Dedifferentiated amniotic fluid mesenchymal stem cell (primary cell): Measurements from ENCODE around the gene PROCA1.
"Not testable (repeated sequence)": the region's sequence is repeated elsewhere in the genome, so short reads cannot be mapped to it uniquely, and the experiment has no call there.

Experiments
- DNase-seq: peaks from one replicate; pipeline ENCODE4 v3.0.0-alpha.2; 2016; ENCODE audit errors: extremely low spot score

The PROCA1 gene

DNA sequence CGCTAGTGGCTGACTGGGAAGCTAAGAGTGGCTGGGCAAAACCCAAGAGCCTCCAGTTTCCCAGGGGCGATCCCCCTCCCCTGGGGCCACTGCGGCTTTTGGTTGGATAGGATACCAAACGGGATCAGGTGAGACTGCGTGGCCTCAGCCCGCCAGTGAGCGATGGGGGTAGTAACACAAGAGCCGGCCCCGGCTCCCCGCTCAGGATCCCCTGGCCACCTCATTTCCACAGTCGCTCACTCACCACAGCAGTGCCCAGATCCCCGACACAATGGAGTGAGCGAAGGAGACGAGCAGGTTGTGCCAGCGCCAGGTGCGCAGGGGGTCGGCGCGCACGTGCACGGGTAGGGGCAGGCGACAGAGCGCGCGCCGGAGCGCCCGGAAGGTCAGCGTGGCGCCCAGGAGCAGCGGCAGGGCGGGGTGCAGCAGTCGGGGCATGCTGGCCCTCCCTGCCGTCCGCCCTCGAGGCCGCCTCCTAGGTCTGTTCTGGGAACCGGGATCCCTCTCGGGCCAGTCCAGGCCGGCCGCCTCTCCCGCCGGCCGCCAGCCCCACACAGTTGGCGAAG is 14.1 kb upstream of the PROCA1 start:
- DNase-seq: peak; percentile 45

DNA sequence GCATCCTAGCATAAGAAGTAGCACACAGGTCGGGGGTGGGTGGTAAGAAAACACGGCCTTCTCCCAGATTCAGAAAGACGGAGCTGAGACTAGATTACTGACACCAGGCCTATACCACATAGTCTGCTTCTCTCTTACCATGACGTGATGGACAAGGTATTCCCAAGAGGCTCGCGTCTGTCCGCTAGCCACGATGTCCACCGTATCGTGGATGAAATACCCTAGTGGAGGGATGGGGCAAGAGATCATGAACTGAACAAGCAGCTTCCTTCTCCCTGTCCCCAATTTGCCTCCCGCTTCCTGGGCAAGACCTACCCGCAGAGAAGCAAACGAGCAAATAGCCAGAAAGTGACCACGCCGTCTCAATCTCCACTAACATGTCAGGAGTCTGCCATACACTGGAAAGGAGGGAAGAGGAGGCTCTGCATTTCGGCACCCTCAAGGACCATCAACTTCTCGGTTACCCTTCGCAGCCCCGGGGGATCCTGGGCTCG is 13.5 kb upstream of the PROCA1 start:
- DNase-seq: no peak

DNA sequence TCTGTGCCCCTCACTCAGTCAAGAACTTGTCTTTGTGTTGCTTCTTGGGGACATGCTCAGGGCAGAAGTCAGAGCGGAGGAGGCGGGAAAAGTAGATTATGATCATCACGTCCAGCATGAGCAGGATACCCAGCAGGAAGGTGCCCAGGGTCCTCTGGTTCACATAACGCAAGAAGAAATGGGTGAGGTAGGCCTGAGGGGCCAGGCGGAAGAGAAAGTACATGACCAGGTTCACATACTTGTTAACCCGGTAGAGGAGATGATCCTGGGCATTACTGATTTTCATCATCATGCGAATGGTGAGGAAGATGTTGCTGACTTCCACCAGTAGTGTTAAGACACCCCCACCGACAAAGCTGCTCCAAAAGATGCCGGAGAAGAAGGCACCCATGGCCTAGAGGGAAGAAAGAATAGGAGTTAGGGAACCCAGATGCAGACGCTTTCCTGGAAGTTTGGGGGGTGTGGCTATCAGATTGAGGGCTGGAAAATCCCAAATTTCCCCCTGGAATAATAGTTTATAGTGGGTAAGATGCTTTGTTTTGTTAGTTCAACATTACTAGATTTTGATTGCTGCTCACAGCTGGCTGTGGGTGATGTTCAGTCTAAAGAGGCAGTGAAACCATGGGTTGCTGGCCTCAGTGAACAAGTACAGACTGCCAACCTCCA is 12.9 kb upstream of the PROCA1 start:
- no peak for DNase-seq

DNA sequence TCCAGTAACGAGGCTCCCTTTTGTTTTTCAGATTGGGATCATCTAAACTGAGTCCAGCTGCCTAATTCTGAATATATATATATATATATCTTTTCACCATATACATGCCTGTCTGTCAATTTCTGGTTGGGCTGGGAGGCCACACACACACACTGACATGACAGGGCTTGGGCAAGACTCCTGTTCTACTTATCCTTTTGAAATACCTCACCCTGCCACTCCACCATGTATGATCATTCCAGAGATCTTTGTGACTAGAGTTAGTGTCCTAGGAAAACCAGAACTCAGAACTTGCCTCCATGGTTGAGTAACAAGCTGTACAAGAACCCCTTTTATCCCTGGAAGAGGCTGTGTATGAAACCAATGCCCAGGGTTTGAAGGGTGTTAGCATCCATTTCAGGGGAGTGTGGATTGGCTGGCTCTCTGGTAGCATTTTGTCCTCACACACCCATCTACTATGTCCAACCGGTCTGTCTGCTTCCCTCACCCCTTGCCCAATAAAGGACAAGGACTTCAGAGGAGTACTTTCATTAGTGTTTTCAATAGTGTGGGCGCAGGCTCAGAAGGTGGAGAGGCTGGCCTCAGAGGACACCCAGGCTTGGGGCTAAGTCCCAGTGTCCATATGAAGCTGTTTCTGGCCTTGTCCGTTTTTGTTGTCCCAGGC is 12.3 kb upstream of the PROCA1 start:
- not testable (repeated sequence) for DNase-seq

DNA sequence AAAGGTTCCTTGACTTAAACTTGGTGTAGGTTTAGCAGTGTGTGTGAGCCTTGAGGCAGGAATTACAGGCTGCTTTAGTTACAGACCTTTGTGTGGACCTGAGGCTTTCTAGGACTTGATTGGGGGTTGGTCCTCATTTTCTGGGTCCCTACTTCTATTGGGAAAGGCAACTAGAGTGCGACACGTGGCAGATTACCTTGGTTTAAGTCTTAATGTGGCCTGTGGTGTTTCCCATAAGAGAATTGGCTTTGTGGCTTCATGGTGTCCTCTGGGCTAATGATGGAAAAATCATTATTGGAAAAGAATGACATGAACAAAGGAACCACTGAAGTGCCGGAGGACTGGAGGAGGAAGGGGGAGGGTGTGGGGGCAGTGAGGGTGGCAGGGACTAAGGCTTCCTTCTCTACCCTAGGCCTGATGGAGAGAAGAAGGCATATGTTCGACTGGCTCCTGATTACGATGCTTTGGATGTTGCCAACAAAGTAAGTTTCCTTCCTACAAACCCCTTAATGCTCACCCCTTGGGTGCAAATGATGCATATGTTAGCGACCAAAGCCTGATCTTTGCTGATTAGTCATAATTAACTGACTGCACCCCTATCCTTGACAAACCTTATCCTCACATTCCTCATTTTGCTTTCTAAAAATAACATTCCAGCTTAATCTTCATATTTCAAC is 11.6 kb upstream of the PROCA1 start:
- no peak for DNase-seq

DNA sequence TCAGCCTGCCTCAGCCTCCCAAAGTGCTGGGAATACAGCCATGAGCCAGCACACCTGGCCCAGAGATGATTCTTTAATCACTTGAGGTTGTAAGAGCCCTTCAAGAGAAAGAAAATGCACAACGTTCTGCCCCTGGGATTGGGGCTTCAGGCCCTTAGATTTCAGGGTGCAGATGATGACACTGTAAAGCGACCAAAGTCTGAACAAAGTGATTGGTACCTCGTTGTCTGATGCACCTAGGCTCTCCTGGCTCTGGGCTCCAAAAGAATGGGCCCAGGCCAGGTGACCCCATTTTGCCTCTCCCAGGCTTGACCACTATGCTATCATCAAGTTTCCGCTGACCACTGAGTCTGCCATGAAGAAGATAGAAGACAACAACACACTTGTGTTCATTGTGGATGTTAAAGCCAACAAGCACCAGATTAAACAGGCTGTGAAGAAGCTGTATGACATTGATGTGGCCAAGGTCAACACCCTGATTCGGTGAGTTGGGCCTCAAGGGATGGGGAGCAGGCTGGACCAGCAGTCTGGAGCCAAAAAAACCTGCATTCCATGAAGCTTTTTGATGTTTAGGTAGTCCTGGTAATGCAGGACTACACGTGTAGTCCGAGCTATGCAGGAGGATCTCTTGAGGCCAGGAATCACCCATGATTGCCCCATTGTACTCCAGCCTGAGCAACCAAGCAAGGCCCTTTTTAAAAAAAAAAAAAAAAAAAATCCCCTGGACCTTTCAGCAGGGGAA is 10.9 kb upstream of the PROCA1 start:
- DNase-seq: no peak

DNA sequence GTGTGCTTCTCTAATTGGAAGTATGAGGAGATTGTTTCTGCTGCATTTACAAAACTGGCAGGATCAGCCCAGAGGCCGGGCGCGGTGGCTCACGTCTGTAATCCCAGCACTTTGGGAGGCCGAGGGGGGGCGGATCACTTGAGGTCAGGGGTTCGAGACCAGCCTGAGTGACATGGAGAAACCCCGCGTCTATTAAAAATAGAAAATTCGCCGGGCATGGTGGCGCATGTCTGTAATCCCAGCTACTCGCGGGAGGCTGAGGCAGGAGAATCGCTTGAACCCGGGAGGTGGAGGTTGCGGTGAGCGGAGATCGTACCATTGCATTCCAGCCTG is 9.3 kb upstream of the PROCA1 start:
- not testable (repeated sequence) for DNase-seq

DNA sequence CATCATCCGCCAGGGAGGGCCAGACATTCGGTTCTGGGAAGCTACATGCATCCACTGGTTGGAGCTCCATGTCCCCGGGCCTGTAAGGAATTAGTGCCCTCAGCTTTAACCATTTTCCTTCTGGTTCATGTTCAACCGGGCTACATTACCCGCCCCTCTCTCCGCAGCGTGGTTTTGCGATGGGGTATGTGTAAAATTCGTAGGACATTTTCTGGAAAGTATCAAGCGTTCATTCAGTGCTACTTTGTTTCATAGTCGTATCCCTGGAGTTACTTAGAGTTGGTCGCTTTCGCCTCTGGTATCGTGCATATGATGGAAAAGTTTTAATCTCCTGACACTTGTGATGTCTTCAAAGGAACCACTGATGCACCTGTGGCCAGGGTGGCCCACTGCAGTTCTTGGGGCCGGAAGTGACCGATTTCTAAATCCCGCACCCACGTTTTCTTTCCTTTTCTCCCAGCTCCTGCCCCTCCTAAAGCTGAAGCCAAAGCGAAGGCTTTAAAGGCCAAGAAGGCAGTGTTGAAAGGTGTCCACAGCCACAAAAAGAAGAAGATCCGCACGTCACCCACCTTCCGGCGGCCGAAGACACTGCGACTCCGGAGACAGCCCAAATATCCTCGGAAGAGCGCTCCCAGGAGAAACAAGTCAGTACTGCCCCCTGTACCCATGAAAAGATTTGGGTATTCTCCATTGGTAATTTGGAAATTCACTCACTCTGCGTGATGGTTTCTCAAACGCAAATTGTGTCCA is 8.7 kb upstream of the PROCA1 start:
- no peak for DNase-seq

DNA sequence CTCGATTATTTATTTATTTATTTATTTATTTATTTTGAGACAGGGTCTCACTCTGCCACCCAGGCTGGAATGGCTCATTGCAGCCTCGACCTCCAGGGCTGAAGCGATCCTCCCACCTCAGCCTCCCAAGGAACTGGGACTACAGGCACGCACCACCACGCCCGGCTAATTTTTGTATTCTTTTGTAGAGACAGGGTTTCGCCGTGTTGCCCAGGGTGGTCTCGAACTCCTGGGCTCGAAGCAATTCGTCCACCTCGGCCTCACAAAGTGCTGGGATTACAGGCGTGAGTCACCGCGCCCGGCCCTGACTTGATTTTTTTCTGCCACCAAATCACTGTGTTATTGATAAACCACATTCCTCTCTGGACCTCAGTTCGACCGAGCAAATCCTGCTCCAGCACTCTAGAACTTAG is 7.3 kb upstream of the PROCA1 start:
- no peak for DNase-seq

DNA sequence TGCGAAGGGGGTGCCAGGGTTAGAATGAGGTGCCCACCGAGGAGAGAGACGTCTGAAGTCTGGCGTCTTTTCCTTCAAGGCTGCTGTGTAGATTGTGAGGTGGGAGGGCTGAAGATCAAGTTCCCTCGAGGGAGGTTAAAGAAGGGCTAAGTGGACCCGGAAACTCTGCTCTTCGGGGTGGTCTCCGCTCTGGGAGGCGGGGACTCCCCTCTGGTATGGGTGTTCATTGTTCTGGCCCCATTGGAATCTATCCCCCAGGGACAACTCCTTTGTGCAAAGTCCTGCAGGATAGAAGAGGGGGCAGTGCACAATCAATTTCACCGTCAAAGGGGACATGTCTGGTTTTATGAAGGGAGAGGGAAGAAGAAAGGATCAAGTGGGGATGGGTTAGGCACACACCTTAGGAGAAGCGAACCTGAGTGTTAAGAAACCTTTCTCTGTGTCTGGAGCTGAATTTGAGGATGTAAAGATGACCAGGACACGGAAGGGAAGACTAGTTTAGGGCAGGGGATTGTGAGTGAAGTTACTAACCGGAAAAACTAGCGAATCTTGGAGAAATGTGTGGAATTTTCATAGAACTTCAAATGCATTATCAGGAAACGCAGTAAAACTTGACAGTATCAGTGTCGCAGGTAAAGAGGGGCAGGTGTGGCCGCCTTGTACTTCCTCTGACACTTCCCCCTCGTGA is 6.8 kb upstream of the PROCA1 start:
- DNase-seq: no peak

DNA sequence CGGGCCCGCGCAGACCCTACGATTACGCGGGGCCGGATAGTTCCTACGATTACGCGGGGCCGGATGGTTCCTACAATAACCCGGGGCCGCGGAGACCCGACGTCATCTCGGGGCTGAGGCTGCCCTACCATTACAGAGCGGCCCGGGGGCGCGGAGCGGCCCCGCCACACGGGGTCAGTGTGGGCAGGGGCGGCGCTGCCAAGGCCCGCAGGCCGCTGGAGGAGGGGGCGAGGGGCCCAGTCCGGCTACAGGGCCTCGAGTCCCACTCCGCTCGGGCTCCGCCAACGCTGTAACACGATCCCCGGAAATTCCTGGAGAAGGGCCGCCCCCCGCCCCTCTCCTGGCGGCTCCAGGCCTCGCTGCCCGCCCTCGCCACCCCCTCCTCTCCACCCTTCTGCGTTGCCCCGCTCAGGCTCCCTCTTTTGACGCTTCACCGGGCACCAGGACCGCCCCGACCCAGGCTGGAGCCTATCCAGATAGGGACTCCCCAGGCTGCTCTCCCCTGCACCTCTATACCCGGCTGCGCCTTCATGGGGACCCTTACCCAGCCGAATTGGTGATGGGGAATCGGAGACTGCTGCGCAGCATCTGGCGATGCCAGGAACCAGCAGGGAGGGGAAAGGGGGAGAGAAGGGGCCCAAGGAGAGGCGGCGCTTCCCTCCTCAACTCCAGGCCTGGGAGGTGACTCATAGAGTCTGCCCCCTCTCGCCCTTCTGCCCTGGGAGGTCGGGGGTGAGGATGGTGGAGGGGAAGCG is 6.1 kb upstream of the PROCA1 start, which contains the start of gene RAB34:
TSS of gene RAB34 (minus strand) at position 291 of the 755 bp plus-strand sequence. CDS start 602 bp downstream, outside the sequence.
- peak; percentile 88 for DNase-seq

DNA sequence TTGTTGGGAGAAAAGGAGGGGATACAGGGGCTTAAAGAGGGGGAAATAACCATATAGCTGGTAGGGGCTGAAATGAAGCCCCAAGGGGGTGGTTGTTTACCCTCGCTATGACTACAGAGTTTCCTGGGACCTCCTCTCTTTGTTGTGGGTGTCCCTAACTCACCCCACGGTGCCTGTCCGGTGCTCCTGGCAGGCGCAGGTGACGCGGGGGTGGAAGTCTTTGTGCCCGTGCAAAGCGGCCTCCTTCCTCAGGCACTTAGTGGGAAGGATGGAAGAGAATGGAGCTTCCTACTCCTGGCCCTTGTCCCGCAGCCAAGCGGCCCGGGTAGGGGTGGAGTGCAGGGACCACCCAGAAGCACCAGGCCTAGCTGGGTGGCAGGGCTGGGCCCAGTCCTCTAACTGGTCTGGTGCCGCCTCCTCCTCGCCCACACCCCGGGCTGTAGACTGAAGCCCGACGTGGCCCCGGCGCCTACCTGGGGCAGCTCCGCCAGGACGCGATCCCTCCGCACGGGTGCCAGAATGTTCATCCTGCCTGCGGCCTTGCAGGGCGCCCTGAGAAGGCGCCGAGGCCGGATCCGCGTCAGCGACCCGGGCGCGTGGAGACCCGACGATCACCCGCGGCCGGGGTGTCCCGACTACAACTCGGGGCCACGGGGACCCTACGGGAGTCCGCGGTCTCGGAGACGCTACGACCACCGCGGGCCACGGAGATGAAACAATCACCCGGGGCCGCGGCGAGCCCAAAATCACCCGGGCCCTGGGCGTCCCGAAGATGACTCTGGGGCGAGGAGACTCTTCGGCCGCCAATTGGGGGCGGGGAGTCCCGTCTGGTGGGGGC is 5.3 kb upstream of the PROCA1 start:
- DNase-seq: no peak

DNA sequence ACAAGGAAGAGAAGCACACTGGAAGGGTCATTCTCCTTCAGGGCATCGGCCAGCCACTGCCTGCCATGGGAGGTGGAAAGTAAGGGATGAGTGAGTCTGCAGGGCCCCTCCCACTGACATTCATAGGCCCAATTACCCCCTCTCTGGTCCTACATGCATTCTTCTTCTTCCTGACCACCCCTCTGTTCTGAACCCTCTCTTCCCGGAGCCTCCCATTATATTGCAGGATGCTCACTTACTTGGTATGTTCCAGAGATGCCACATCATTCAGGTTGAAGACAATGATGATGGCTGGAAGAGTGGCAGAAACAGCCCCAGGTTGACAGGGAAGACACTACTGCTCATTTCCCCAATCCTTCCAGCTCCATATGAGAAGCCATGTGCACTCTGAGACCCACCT is 3.5 kb upstream of the PROCA1 start:
- no peak for DNase-seq

DNA sequence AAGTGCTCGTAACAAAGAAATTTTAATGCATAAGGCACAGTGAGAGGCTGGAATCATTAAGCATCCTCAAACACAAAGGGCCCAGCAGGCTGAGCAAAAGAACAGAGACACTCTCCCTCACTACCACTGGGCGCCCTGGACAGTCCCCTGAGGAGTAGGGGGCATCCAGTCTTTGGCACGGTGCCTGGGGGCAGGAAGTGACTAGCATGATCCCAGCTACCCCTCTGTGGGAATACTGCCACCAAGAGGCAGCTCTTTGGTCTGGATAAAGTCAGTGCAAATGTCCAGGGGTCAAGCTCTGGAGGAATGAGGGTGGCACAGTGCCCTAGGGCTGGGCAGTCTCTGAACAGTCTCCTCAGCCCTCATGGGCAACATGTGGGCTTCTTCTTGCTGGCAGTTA is 2.6 kb upstream of the PROCA1 start:
- DNase-seq: no peak

DNA sequence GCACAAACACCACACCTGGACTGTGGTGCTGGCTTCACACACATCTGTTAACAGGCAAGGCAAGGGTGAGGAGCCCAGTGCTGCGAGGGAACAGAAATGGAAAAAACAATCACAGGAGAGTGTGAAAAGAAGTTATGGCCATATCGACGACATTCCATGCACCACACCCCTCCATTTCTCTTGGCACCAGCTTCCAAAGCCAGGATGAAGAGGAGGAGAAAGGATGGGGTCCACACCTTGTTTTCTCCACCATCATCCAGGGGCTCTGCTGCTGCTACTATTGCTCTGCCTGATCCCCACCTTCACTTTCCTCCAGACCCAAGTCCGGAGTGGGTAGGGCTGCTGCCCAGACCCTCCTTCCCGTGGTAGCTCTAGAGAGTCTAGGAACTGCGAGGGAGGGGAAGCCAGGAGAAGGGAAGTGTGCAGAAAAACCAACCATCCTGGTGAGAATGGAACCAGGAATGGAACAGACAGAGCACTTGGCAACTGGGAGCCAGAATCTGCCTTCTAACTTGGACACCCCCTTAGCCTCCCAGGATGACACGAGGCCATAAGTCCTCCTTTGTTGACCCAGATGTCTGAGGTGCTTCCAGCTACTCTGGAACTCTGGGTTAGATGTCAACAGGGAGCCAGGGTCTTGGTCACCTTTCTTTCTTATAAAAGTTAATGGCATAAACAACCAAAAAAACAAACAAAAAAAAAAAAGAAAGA is 1.2 kb upstream of the PROCA1 start:
- DNase-seq: no peak

DNA sequence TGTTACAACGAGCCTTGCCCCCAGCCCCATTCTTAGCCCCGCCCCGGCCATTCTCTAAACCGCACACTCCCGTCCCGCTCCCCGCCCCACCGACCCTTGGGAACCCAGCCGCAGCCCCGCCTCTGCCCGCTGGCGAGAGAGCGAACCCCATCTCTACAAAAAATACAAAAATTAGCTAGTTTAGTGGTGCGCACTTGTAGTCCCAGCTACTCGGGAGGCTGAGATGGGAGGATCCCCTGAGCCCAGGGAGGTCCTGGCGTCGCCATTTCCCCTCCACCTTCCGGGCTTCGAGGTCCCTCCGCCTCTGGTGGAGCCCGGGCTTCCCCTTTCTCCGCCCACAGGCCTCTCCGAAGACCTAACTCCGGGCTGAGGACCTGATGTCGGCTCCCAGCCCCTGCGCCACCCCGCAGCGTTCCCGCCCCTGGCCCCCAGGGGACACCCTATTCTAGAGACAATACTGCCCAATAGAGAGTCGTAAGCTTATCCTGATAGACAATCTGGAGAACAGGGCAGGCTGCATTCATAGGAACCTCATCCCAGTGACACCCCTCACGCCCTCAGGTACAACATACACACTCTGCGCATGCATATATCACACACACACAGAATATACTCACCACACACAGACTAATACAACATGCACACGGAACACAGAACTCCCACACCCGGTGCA is 480 bp upstream of the PROCA1 start:
- DNase-seq: no peak

DNA sequence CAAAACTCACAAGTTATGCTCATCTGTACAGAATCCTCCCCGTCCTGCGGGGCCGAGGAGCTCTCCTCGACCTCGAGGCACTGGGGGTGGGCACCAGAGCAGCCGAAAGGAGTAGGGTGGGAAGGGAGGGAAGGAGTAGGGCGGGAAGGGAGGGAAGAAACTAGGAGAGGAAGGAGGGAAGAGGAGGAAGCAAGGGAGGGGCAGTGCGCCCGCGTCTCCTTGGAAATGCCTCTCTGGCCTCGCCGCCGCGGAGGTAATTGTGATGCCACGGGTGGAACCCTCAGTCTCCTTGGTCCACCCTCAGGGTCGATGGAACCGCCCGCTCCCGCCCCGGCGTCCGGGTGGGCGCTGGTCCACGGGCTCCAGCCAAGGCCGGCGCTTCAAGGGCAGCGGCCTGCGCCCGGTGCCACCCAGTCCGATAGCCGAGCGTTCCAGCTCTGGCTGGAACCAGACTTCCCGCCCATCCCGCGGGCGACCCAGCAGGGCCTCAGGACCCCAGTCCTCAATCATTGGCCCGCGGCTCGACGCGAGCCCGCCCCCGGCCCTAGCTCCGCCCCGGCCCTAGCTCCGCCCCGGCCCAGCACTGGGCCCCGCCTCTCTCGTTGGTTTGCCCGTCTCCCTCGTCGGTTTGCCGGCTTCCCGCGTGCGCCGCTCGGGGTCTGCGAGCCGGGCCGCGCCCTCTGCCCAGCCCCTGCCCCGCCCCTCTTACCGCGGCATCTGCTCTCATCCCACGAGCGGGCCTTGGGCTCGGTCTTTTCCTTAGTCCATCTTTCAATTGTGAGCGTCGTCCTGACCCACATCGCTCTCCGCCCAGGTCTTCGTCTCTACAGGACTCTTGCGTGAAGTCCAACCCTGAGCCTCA is 596 bp downstream of the PROCA1 start:
- peak; percentile 77 for DNase-seq
